ENCODE results near the gene KRT83.
A peak's percentile ranks its signal among the peaks of the same experiment; 100 is the strongest.

Gene KRT83

DNA sequence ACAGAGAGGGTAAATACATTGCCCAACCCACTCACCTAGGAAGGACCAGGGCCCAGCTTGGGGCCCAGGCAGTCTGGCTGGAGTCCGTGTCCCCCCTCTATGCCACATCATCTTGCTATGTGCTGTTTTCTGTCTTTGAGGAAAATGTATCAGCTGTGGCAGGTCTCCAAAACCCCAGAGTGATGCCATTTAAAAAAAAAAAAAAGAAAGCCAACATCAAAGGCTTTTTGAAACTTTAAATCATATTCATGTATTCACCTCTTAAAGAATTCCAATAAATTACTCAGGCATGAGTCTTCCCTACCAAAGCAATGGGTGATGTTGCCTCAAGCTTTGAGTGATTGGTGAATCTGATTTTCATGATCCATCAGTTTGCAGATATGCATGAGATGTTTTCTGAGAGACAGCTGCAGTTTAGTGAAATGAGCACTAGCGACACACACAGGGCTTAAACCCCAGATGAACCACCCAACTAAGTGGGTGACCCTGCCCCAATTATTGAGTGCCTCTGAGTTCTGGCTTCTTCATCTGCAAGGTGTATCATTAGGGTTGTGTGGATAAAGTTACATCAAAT lies 35.9 kb downstream of the KRT83 start:
- no peak for DNase-seq

DNA sequence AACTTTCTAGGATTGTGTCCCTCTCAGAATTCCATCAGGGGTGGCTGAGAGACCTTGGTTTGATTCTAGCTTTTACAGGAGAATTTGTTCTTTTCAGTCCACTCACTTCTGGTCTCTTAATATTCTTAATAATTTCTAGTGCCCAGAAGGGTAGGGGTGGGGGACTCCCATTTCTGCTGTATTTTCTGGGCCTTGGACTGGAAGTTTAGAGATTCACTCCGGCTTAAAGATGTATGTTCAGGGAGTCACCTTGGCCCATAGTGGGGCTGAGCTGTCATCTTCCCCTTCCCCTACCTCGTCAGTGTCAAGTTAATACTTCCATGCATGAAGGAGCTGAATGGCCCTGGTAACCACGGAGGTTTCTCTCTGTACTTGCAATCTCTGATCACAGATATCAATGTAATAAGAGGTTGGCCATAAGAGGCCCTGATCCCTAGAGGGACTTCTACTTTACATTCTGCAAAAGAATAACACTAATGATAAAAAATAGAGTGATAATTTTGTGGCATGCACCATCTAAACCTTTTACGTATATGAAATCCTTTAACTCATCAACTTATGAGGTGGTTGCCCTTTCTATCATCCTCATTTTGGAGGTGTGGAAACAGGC lies 36.5 kb downstream of the KRT83 start:
- DNase-seq, result no peak

DNA sequence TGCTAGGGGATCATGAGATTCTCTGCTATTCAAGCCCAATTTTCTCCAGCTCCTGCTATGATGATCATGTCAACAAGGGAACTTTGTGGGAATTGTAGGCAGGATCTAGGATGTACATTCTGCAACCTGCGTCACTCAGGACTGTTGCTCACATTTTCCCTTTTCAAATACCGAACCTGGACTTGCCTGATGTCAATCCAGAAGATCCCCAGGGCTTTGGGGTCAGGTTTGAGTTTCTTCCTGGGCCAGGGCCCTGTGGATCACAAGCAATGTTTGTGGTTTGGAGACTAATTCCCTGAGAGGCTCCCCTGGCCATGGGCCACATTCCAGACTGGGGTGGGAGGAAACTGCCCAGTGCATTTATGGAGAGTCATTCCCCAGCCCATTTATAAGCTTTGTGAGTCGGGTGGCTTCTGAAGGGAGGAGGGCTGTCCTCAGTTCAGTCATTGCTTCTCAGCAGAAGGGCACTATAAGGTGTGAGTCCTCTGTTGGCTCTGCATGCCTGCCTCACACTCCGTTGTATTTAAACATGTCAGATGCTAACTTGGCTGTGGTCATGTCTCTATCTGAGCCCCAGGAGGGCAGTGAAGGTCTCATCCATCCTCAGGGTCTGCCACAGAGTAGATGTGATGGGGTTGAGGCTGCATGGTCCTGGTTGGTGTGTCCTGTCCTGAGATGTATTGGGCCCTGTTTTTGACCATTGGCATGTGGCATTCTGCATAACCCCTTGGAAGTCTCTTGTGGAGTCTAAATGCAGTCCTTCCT lies 40.2 kb downstream of the KRT83 start:
- DNase-seq, result no peak

- DNase-seq, result no peak
These were observed 40.8 kb downstream of the KRT83 start for GRCh38 chr12:52280319-52280795.

- no peak for DNase-seq
These were observed 41.5 kb downstream of the KRT83 start for GRCh38 chr12:52279422-52280318.

DNA sequence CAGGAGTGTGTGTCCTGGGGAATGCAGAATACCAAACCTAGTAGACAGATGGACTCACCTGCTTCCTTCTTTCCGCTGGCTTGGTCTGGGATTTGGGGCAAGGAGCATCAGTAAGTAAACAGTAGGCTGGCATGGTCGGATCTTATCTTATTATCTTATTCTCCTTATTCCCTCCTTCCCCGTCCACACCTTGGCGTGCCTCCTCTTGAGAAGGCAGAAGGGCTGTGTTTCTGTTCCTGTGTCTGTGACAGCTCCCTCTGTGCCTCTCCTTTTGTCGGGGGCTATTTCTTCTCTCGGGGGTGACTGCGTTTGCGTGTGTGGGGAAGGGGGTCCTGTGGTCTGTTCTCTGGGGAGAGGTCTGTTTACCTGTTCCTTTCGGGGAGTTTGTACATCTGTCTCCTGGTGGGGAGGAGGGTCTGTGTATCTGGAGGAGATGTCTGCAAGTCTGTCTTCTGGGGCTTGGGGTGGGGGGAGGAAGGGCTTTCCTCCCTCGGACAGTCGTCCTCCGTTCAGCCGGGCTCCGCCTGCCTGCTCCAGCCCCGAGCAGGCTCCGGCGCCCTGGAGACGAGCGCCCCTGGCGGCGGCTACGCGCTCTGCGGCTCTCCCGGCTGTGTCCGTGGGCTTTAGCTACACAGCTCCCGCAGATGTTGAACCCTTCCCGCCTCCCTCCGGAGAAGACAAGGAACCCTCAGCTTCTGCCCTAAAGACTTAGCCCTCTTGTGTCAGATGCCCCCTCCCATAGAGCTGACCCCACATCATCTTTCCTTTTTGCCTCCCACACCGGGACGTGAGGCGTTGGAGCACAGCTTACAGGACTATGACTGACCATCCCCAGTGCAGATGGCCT lies 42.4 kb downstream of the KRT83 start:
- peak; percentile 66 to 74 for DNase-seq

GRCh38 chr12:52277486-52278245 lies 43.5 kb downstream of the KRT83 start:
- DNase-seq, result peak; percentile 37 to 72

- DNase-seq, result no peak
These were observed 45.5 kb downstream of the KRT83 start for GRCh38 chr12:52275686-52276085.

DNA sequence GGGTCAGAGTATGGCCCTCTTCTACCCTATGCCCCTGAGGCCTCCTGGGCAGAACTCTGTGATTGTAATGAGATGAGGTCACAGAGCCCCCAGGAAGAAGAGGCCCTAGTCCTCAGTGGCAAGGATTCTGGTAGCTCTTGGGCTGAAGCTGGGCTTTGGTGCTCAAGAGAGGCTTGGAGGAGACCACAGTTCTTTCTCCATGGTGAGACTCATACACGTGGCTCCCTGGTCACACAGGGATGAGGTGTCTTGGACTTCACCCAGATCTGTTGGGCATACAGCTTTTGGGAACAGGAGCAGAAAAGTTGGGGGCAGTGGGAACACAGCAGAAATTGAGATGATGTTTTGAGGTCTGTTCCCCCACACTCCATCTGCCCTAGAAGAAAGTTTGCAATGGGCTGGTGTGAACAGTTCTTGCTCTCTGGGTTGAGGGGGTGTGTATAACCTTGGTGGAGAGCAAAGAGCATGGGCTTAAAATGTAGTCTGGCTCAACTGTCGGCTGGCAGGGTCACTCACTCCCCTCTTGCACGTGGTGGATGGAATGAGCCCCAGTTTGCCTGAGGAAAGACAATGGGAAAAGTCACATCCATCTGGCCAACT lies 46.6 kb downstream of the KRT83 start, which contains the start of gene KRT86:
TSS of gene KRT86 (plus strand) at position 125 of the 600 bp plus-strand sequence. CDS start 27,272 bp downstream, outside the sequence.
- DNase-seq, result no peak

GRCh38 chr12:52271158-52271557 lies 50.0 kb downstream of the KRT83 start:
- DNase-seq, result no peak

- no peak for DNase-seq
These were observed 50.6 kb downstream of the KRT83 start for GRCh38 chr12:52270541-52271070.

DNA sequence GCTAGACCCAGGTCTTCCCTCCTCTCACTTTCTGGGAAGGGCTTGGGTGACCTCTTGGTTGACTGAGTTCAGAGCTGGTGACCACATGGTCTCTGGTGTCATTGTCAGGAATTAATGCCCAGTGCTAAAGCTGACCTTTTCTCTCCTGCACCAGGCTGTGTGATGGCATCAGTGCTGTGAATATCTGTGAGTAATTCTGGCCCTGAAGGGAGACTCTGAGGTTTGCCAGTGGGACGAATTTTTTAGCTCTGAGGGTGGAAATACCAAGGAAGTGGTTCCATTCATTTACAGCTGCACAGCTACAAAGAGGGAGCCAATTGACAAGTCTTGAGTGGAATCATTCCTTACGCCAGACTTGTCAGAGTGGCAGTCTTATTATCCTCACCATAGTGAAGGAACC lies 53.0 kb downstream of the KRT83 start:
- no peak for DNase-seq

GRCh38 chr12:52267699-52268098 lies 53.5 kb downstream of the KRT83 start:
- DNase-seq, result no peak

DNA sequence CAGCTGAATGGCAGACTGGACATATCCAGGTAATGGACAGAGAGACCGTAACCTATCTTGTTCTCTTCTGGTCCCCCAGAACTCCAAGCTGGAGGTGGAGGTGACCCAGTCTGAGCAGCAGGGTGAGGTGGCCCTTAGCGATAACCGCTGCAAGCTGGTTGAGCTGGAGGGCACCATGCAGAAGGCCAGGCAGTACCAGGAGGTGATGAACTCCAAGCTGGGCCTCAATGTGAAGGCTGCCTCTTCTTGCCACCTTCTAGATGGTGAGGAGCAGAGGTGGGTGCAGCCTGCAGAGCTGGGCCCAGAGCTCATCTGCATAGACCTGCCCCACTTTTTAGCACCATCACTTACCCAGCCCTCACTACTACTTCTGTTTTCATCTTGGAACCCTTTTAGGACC lies 53.9 kb downstream of the KRT83 start:
- DNase-seq, result no peak

GRCh38 chr12:52266514-52266913 lies 54.7 kb downstream of the KRT83 start:
- DNase-seq, result peak; percentile 75 to 84

DNA sequence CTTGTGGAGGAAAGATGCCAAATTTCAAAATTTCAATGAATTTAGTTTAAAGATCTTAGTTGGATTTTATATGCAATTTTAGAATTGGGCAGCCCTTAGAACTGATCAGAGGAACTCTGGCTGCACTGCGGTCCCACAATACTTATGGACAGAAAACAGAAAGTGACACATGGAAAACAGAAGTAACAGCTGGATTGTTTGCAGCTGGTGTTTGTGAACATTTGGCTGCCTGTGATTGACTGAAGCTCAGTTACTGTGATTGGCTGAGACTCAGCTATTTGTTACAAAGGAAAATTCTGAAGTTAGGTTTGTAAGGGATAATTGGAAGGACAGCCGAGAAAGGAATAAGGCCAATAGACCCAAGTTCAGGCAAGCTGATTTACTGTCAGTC lies 56.8 kb downstream of the KRT83 start:
- no peak for DNase-seq
